Measurements from ENCODE around the gene FHIP1A.

DNA sequence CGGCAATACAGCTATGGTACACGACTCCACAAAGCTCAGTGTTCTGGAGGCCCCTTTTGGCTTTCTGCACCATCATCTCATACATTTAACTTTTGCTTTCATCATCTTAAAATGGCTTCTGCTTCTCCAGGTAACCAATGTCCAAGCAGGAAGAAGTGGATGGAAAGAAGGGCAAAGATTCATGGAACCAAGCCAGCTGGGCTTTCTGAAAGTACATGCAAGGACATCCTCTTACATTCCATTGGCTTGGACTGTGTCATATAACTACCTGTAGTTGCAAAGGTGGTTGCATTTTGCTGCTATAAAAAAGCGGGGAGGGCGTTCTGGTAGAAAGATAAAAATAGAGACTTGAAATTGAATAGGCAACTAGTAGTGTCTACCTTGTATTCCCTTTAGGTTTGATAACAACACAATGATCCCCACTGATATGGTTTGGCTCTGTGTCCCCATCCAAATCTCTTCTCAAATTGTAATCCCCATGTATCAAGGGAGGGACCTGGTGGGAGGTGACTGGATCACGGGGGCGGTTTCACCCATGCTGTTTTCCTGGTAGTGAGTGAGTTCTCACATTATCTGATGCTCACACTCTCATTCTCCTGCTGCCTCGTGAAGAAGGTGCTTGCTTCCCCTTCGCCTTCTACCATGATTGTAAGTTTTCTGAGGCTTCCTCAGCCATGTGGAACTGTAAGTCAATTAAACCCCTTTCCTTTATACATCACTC lies 6.7 kb upstream of the FHIP1A start:
- TF ChIP-seq, protein P1, sequence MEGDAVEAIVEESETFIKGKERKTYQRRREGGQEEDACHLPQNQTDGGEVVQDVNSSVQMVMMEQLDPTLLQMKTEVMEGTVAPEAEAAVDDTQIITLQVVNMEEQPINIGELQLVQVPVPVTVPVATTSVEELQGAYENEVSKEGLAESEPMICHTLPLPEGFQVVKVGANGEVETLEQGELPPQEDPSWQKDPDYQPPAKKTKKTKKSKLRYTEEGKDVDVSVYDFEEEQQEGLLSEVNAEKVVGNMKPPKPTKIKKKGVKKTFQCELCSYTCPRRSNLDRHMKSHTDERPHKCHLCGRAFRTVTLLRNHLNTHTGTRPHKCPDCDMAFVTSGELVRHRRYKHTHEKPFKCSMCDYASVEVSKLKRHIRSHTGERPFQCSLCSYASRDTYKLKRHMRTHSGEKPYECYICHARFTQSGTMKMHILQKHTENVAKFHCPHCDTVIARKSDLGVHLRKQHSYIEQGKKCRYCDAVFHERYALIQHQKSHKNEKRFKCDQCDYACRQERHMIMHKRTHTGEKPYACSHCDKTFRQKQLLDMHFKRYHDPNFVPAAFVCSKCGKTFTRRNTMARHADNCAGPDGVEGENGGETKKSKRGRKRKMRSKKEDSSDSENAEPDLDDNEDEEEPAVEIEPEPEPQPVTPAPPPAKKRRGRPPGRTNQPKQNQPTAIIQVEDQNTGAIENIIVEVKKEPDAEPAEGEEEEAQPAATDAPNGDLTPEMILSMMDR (IDR thresholded peaks at IDR 0.05), result no peak
- no peak for TF ChIP-seq POLR2A (IDR thresholded peaks at IDR 0.05)

Measured in testis (tissue), 2 donors.